ENCODE measurements around the gene SETSIP.
"Not testable (repeated sequence)": the region's sequence is repeated elsewhere in the genome, so short reads cannot be mapped to it uniquely, and the experiment has no call there.

Gene SETSIP

GRCh38 chr1:92075311-92075710, at the start of gene SETSIP:
Gene SETSIP (minus strand): TSS chr1:92075411. CDS start chr1:92075411, 0 bp downstream.
- no peak for DNase-seq

DNA sequence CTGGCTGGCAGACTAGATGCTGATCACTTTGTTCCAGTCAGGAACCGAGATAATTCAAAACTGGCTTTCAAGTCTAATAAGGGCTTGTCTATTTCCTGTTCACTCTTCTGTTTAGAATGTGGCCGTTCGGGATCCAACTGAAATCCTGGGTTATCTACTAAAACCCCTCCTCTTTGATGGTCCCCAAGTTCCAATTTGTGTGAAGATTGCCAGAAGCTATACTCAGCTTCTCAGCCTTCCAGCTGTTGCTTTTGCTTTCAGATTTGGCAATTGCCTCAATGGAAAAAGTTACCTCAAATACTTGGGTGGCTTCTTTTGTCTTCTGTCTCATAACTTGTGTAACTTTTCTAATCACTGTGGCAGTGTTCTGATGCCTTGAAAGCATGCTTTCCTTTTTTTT, 48.7 kb upstream of the SETSIP start:
- DNase-seq, result no peak

GRCh38 chr1:92118826-92119225, 43.6 kb upstream of the SETSIP start:
- DNase-seq, result no peak

DNA sequence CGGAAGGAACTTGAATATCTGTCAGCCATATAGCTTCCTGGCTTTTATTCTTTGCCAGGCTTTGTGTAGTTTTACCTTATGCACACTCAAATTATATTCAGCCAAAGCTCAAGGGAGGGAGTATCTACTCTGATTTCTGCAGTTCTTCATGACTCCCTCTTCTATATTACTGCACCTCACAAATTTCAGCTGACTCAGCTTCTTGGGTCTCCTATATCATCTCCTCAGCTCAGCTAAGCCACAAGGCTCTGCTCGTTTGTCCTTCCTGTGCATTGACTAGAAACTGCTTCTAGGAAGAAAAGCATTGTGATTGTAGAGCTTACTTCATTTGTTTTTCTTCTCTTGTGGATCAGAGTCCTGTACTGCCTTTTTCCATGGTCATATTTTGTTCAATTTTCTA, 42.3 kb upstream of the SETSIP start:
- DNase-seq, result no peak

GRCh38 chr1:92108631-92109030, 33.4 kb upstream of the SETSIP start:
- no peak for DNase-seq

DNA sequence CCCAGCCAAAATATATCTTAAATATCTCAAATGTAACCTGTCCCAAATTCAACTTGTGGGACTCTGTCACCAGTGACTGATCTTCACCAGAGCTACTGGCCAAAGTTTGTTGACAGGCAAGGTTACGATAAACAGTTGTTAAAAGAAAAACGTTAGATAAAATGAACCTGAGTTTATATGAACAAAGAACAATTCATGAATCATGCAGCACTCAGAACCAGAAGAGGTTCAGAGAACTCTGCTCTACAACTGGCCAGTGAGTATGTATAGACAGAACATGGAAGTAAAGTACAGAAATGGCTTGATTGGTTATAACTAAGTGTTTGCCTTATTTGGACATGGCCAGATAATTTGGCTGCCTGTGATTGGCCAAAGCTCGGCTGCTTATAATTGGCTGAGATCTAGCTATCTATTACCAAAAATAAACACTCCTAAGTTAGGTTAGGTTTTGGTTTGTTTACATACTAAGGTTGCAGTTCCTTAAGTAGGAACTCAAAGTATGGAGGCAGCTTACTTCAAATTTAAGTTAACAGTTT, 30.4 kb upstream of the SETSIP start:
- DNase-seq, result no peak

DNA sequence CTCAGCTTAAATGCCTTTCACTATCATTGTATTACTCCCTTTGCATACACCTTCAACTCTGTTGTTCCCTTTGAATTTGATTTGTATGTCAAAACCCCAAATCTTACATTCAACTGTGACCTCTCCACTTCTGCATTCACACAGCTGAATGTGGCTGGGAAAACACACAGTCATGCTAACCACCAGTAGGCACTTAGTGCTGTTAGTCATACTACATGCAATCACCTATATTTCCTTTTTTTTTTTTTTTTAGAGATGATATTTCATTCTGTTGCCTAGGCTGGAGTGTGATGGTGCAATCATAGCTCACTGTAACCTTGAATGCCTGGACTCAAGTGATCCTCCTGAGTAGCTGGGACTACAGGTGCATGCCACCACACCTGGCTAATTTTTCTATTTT, 21.1 kb upstream of the SETSIP start:
- no peak for DNase-seq

- no peak for DNase-seq
Observed at GRCh38 chr1:92095874-92096273, 20.7 kb upstream of the SETSIP start.

GRCh38 chr1:92094595-92094994, 19.4 kb upstream of the SETSIP start:
- no peak for DNase-seq

DNA sequence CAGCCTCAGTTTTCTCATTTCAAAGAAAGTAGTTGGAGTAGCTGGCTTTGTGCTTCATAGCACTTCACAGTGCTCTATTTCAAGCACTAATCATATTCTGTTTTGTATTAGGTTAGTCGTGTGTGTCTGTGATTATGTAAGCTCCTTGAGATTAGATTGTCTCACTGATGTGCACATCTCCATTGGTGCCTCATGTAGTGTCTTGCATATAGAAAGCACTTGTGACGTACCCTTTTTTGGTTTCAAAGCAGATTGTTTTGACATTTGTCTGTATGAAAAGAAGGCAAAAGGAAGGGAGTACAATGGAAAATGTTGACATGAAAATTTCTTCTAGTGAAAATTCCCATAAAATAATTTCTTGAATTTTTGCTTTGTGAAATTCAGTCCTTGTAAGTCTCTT, 18.9 kb upstream of the SETSIP start:
- no peak for DNase-seq

DNA sequence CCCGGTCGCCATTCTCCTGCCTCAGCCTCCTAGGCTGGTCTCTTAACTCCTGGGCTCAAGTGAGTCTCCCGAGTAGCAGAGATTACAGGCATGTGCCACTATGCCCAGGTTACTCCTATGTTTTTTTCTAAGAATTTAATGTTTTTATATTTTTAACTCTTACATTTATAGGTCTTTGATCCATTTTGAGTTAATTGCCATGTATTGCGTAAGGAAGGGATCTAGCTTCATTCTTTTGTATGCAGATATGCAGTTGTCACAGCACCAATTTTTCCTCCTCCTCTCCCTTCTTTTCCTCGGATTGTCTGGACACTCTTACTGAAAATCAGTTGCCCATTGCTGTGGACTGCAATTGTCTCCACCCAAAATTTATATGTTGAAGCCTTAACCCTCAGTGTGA, 16.4 kb upstream of the SETSIP start:
- no peak for DNase-seq

- peak; percentile 30 for DNase-seq
Observed at GRCh38 chr1:92087542-92087941, 12.3 kb upstream of the SETSIP start.

DNA sequence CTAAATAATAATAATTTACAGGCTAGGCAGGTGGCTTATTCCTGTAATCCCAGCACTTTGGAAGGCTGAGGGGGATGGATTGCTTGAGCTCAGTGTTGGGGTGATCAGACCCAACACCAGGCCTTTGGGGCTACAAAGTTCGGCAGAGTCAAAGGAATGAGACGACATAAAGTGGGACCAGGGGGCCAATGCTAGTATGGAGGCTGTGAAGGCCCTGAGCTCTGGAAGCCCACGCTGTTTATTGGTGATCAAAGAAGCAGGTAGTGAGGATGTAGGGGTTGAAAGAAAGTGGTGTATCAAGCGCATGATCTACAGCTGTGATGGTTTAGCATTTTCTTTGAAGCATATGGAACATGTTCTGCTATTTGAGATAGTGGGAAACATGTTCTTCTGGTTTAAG, 10.5 kb upstream of the SETSIP start:
- DNase-seq, result no peak

GRCh38 chr1:92084651-92085050, 9.4 kb upstream of the SETSIP start:
- no peak for DNase-seq

GRCh38 chr1:92081031-92081430, 5.8 kb upstream of the SETSIP start:
- no peak for DNase-seq

DNA sequence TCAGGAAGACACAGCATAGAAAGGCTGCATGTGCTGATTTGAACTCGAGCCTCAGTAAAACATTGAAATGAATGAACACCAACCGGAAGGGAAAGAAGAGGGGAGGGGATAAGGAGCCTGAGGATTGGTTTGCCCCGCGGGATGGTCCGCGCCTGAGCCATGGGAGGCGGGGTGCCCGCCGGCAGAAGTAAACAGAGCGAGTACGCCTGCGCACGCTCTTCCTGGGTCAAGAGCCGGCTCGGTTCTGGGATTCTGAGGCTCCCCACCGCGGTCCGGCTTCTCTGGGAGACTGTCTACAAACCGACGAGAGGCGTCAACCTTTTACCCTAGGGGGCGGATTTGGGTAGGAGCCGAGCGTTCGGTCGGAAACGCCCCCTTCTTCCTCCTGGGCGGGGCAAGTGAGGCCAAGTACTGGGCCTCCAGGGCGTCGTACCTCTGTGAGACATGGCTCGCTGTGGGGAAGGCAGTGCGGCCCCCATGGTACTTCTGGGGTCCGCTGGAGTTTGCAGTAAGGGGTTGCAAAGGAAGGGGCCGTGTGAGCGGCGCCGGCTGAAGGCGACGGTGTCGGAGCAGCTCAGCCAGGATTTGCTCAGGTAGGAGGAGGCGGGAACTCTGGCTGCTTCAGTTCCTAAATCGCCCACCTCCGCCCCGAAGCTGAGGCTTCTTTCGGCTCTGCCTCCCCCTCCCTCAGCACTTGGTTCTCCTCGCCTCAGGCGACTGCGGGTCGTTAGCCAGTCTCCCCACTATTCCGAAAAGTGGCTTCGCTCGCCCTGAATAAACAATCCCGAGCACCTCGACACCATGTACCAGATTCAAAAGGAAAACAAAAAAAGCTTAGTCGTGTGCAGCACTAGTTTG, 5.1 kb upstream of the SETSIP start, which contains the start of gene BTBD8:
Gene BTBD8 (plus strand): TSS at position 218 of the 858 bp plus-strand sequence. CDS start 227 bp downstream, at position 445.
- peak; percentile 83 for DNase-seq

- no peak for DNase-seq
Observed at GRCh38 chr1:92079441-92079840, 4.2 kb upstream of the SETSIP start.

GRCh38 chr1:92078077-92078476, 2.9 kb upstream of the SETSIP start:
- DNase-seq, result not testable (repeated sequence)

DNA sequence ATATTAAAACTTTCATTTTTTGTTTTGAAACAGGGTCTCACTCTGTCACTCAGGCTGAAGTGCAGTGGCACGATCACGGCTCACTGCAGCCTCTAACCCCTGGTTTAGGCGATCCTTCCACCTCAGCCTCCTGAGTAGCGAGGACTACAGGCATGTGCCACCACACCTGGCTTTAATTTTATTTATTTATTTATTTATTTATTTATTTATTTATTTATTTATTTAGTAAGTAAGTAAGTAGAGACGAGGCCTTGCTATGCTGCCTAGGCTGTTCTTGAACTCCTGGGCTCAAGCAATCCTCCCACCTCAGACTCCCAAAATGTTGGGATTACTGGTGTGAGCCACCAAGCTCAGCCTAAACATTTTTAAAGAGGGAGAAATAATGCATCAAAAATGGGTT, 1.2 kb upstream of the SETSIP start:
- DNase-seq, result no peak

- DNase-seq, result not testable (repeated sequence)
Observed at GRCh38 chr1:92074446-92074845, 765 bp downstream of the SETSIP start.

GRCh38 chr1:92070892-92071291, 4.3 kb downstream of the SETSIP start:
- no peak for DNase-seq

DNA sequence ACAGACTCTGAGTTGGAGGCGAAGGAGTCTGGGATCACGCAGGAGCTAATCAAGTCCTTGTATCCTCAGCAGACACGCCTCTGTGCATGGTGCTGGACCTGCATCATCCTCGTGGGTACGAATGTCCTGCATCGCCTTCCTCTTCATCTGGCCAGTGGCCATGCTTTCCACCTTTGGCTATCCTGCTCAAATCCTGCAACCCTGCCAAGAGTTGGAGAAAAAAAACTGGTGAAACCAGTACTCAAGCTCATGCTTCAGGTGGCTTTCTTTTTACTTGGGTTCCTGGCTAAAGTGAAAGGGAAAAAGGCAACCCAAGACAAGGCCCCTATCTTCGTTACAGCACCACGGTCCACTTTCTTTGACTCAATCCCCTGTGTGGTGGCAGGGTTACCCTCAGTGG, 8.9 kb downstream of the SETSIP start:
- no peak for DNase-seq

DNA sequence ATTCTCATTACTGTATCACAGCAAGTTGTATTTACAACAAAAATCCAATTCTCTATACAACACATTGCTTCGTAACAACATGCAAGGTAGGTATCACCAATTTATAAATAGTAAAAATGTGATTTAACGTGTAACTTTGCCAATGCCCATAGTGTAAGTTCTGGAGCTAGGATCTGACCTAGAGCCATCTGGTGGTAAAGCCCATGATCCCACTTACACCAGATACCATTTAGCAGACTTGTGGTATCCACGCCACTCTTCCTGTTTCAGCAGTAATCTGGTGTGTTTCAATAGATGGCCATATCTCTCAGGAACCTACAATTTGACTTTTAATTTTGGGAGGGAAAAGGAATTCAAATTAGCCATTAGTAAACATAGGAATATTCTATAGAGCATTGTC, 10.2 kb downstream of the SETSIP start:
- DNase-seq, result no peak

- no peak for DNase-seq
Observed at GRCh38 chr1:92051948-92052347, 23.3 kb downstream of the SETSIP start.

All from NCI-H1105 treated with DMSO at 0.1 percent for 48 hours (cell line).